HUES6 (cell line): ENCODE measurements around the gene PGLYRP4.

Source experiments
- H3K27ac ChIP-seq: 2 replicates; pipeline ENCODE4 v1.7.0; 2013; ENCODE audit warnings: low read depth, mild to moderate bottlenecking, low read length, inconsistent platforms
- H3K27me3 ChIP-seq: 2 replicates; pipeline ENCODE4 v1.6.1; 2013; ENCODE audit warnings: low read length; ENCODE audit not compliant: control insufficient read depth, insufficient read depth
- H3K36me3 ChIP-seq: 2 replicates; pipeline ENCODE4 v1.6.1; 2013; ENCODE audit warnings: low read length; ENCODE audit not compliant: control insufficient read depth, insufficient read depth
- H3K4me1 ChIP-seq: 2 replicates; pipeline ENCODE4 v1.6.1; 2013; ENCODE audit warnings: low read length; ENCODE audit not compliant: control insufficient read depth, insufficient read depth
- H3K4me3 ChIP-seq: 2 replicates; pipeline ENCODE4 v1.5.1; 2013; ENCODE audit warnings: low read depth, low read length
- H3K9ac ChIP-seq: one replicate; pipeline ENCODE4 v1.6.1; 2013; ENCODE audit warnings: mild to moderate bottlenecking, low read length
- H3K9me3 ChIP-seq: 2 replicates; pipeline ENCODE4 v1.6.1; 2013; ENCODE audit warnings: low read depth, low read length; ENCODE audit not compliant: control insufficient read depth, insufficient read depth

Gene PGLYRP4

GRCh38 chr1:153345187-153346076 is 3.2 kb downstream of the PGLYRP4 start:
- H3K36me3 ChIP-seq = no peaks in the 10 kb centered on the region
- no peaks in the 10 kb centered on the region for H3K9me3 ChIP-seq
- no peak overlapping the region for H3K4me3 ChIP-seq
- H3K27ac ChIP-seq = no peak overlapping the region
- H3K27me3 ChIP-seq = peaks cover 23% of the 10 kb centered on the region; the same call in 1 of the 2 replicates
- no peaks in the 10 kb centered on the region; the same call in 1 of the 2 replicates for H3K4me1 ChIP-seq
- no peak overlapping the region for H3K9ac ChIP-seq

DNA sequence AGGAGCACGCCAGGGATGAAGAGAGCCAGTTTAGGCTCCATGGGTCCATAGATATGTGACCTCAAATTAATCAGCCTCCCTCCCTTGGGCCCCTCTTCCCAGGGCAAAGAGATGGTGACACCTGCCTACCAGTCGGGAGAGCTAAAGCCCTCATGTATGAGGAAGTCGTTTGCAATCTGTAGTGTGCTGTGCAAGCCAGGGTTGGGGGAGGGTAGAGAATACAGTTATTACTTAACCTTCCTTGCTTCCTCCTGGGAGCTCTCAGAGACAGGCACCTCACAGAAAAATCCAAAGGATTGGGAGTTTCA is 4.0 kb downstream of the PGLYRP4 start:
- H3K9ac ChIP-seq = no peak overlapping the region
- H3K36me3 ChIP-seq = no peaks in the 10 kb centered on the region
- H3K27ac ChIP-seq = no peak overlapping the region
- H3K4me1 ChIP-seq = no peaks in the 10 kb centered on the region; the same call in 1 of the 2 replicates
- H3K9me3 ChIP-seq = no peaks in the 10 kb centered on the region
- no peak overlapping the region for H3K4me3 ChIP-seq
- peaks cover 21% of the 10 kb centered on the region for H3K27me3 ChIP-seq

- H3K36me3 ChIP-seq = no peaks in the 10 kb centered on the region
- no peak overlapping the region for H3K9ac ChIP-seq
- peaks cover 17% of the 10 kb centered on the region for H3K27me3 ChIP-seq
- no peaks in the 10 kb centered on the region; the same call in 1 of the 2 replicates for H3K4me1 ChIP-seq
- H3K27ac ChIP-seq = no peak overlapping the region
- H3K9me3 ChIP-seq = no peaks in the 10 kb centered on the region
- no peak overlapping the region for H3K4me3 ChIP-seq
These were observed 4.6 kb downstream of the PGLYRP4 start for GRCh38 chr1:153343811-153344717.

- no peak overlapping the region for H3K27ac ChIP-seq
- H3K4me3 ChIP-seq = no peak overlapping the region
- no peaks in the 10 kb centered on the region for H3K36me3 ChIP-seq
- no peak overlapping the region for H3K9ac ChIP-seq
- H3K27me3 ChIP-seq = peaks cover 15% of the 10 kb centered on the region
- no peaks in the 10 kb centered on the region for H3K9me3 ChIP-seq
- no peaks in the 10 kb centered on the region; the same call in 1 of the 2 replicates for H3K4me1 ChIP-seq
These were observed 5.5 kb downstream of the PGLYRP4 start for GRCh38 chr1:153343040-153343681.

DNA sequence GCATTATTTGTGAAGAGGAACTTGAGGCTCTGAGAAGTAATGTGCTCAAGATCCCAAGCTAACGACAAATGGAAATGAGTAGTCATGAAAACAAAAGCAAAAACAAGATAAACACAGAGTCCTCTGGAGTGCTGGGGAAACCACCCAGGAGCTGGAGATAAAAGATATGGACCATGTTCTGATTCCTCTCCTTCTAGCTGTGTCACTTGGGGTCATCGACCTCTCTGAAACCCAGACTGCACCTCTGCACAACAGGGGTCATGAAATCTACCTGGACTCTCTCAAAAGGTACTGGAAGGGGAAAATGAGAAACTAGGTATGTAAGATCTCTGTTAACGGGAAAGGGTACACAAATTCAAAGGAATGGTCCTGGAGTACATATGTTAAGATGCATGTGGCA is 6.5 kb downstream of the PGLYRP4 start:
- Histone ChIP-seq H3K27me3 (peaks cover 20% of the 10 kb centered on the region), H3K9me3 (no peaks in the 10 kb centered on the region), H3K4me1 (no peaks in the 10 kb centered on the region; the same call in 1 of the 2 replicates), H3K4me3 (no peak overlapping the region), H3K27ac (no peak overlapping the region), H3K36me3 (no peaks in the 10 kb centered on the region), H3K9ac (no peak overlapping the region)

GRCh38 chr1:153341431-153341934 is 7.2 kb downstream of the PGLYRP4 start:
- H3K9ac ChIP-seq = no peak overlapping the region
- no peaks in the 10 kb centered on the region for H3K36me3 ChIP-seq
- H3K4me1 ChIP-seq = no peaks in the 10 kb centered on the region; the same call in 1 of the 2 replicates
- H3K27ac ChIP-seq = no peak overlapping the region
- H3K4me3 ChIP-seq = no peak overlapping the region
- H3K9me3 ChIP-seq = no peaks in the 10 kb centered on the region
- H3K27me3 ChIP-seq = peaks cover 20% of the 10 kb centered on the region

DNA sequence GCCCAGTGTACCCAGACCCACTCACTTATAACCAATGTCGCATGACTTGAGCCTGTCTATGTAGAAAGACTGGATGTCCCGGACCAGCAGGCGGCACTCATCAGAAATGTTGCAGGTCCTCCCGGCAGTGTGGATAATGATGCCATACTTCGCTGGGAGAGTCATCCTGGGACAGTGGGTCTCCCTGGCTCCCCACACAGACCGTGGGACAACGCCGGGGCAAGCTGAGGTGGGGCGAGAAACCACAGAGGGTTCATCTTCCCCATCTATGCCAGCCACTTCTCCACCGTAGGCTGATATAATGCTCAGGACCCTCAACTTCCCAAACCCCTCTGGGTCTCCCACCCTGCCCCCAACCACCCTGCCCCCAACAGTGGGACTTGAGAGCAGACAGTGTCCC is 8.3 kb downstream of the PGLYRP4 start:
- Histone ChIP-seq H3K27me3 (peaks cover 15% of the 10 kb centered on the region), H3K4me1 (no peaks in the 10 kb centered on the region; the same call in 1 of the 2 replicates), H3K36me3 (no peaks in the 10 kb centered on the region), H3K27ac (no peak overlapping the region), H3K9ac (no peak overlapping the region), H3K4me3 (no peak overlapping the region), H3K9me3 (no peaks in the 10 kb centered on the region)

GRCh38 chr1:153339802-153340201 is 8.8 kb downstream of the PGLYRP4 start:
- Histone ChIP-seq H3K4me1 (no peaks in the 10 kb centered on the region; the same call in 1 of the 2 replicates), H3K36me3 (no peaks in the 10 kb centered on the region), H3K27ac (no peak overlapping the region), H3K4me3 (no peak overlapping the region), H3K27me3 (peaks cover 11% of the 10 kb centered on the region), H3K9ac (no peak overlapping the region), H3K9me3 (no peaks in the 10 kb centered on the region)

DNA sequence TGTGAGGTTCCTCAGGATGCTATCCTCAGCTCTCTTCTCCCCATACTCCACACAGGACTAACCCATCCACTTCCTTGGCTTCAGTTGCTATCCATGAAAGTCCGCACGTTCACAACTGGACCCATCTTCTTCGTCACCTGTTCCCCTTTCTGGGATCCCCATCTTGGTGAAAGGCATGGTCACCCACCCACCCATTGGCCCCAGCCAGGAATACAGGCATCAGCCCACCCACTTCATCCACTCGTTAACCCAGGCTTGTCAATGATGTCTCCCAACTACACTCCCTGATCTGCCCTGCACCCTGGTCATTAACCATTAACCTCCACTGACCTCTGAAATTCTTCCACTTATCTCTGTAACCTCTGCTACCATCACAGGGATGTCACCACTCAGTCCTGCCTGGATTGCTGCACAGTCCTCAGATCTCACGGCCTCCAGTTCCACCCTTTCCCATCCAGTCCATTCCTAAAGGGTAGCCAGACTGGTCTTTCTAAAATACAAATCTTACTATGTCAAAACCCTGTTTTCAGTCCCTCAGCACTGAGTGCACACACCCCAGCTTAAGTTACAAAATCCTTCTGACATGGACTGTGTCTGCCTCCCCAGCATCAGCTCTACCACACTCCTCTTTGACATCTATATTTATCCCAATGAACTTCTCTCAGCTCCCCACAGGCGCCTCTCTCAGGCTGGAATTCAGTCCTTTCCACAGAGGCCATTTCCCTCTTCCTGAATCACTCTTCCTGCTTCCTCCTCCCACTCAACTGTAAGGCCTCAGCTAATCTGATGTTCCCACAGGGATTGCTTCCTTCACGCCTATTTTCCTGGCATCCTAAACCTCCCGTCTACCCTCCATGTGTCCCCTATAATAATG is 10.4 kb downstream of the PGLYRP4 start:
- H3K27ac ChIP-seq = no peak overlapping the region
- H3K27me3 ChIP-seq = peaks cover 11% of the 10 kb centered on the region
- H3K4me1 ChIP-seq = no peaks in the 10 kb centered on the region; the same call in 1 of the 2 replicates
- H3K36me3 ChIP-seq = no peaks in the 10 kb centered on the region
- no peak overlapping the region for H3K4me3 ChIP-seq
- H3K9ac ChIP-seq = no peak overlapping the region
- H3K9me3 ChIP-seq = no peaks in the 10 kb centered on the region

GRCh38 chr1:153336650-153337049 is 12.0 kb downstream of the PGLYRP4 start:
- Histone ChIP-seq H3K9ac (no peak overlapping the region), H3K9me3 (no peaks in the 10 kb centered on the region), H3K36me3 (no peaks in the 10 kb centered on the region), H3K27me3 (peaks cover 11% of the 10 kb centered on the region), H3K4me1 (no peaks in the 10 kb centered on the region), H3K27ac (no peak overlapping the region), H3K4me3 (no peak overlapping the region)
